ENCODE results near the gene MGME1.
"Not testable (repeated sequence)": the region's sequence is repeated elsewhere in the genome, so short reads cannot be mapped to it uniquely, and the experiment has no call there.

Gene MGME1

DNA sequence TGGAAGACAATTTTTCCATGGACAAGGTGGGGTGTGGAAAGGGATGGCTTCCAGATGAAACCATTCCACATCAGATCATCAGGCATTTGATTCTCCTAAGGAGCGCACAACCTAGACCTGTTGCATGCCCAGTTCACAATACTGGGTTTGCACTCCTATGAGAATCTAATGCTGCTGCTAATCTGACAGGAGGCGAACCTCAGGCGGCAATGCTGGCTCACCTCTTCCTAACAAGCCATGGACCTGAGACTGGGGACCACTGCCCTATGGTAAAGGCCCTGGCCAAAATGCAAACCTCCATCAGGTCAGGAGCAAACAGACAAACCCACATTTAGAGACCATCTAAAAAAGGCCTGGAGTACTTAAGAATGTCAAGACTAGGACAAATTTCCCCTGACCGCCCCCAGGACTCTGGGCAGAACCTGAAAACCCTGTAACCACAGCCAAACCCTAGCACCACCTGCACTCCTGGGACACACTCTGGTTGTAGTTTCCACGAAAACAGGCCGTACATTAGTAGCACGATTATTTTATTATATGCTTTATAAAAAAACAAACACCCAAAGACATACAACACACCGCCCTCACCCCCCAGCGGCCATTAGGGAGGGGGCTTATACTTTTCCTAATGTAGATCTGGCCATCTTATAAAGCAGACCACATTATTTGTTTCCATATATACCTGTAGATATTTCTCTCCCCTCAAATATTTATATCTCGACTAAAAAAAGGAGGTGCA lies 27.6 kb upstream of the MGME1 start:
- no peak for DNase-seq

DNA sequence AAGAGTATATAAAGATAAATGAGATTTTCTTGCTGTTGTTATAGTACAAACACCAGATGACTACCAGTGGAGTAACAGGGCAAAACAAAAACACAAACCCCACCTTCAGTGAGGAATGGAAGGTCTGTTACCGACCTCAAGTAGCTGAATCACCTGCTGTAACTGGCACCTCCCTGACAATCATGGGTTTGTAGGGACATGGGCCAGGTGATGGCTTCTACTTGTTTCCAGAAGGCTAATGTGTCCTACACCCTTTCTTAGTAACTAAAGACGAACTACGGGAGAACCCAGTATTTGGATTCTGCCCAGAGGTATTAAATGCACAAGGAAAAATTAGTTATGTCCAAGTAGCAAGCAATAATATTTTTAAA lies 27.0 kb upstream of the MGME1 start:
- DNase-seq = no peak

- no peak for DNase-seq
Measured at GRCh38 chr20:17943343-17943742, 25.5 kb upstream of the MGME1 start.

- no peak for DNase-seq
Measured at GRCh38 chr20:17944854-17945474, 23.9 kb upstream of the MGME1 start.

DNA sequence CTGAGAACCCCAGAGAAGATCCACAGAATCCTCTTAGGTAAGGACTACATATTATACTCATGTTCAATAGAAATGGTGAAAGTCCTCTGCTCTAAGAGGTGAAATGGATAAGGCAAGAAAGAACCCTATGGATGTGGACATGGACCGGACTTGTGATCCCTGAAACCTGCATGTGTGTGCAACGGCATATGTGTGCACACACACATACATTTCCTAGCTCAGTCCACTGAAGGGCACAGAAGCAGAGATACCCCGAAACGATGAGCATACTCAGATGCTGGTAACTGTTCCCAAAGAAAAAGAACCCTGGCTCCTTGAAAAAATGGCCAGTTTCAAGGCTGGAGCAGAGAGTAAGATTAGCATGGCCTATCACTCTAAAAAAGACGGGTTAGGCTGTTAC lies 22.8 kb upstream of the MGME1 start:
- no peak for DNase-seq

- DNase-seq = no peak
Measured at GRCh38 chr20:17946572-17947473, 22.0 kb upstream of the MGME1 start.

GRCh38 chr20:17947474-17947815 lies 21.4 kb upstream of the MGME1 start:
- DNase-seq = no peak

- no peak for DNase-seq
Measured at GRCh38 chr20:17948442-17948841, 20.4 kb upstream of the MGME1 start.

DNA sequence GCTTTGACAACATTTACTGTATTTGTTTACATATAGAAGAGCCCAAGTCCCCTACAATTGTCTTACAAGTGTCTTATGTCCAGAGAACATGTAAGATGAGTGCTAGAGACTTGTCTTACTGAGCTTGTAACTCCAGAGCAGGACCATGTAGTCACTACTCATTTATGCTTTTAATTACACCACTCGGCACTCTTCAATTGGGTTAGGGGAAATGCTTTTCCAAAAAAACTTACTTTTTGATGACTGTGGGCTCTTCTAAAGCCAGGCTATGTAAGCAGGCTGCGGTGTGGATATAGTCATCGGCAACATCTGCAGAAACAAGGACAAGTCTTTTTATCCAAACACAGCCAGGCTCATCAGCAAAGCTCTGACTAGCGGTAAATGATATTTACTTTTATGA lies 18.9 kb upstream of the MGME1 start:
- DNase-seq = no peak

- DNase-seq = no peak
Measured at GRCh38 chr20:17950670-17951069, 18.1 kb upstream of the MGME1 start.

DNA sequence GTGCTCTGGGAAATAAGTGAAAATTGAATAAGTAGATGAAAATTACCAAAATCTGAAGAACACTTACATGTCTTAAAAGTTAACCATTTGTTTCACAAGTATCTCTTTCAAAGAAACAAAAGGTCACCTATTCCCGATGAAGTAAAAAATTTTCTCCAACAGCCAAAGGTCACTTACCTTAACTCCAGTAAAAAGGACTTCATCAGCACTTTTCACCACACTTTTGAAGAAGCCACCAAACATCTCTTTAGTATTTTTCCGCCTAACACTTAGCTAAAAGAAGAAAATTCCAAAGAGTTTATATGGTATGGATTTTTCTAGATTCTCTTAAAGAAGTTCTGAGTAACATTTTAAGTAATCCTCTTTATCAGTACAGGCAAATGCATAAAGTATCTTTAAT lies 17.5 kb upstream of the MGME1 start:
- no peak for DNase-seq

- DNase-seq = peak; percentile 37
Measured at GRCh38 chr20:17952692-17953684, 15.8 kb upstream of the MGME1 start.

GRCh38 chr20:17953935-17954334 lies 14.9 kb upstream of the MGME1 start:
- DNase-seq = no peak

DNA sequence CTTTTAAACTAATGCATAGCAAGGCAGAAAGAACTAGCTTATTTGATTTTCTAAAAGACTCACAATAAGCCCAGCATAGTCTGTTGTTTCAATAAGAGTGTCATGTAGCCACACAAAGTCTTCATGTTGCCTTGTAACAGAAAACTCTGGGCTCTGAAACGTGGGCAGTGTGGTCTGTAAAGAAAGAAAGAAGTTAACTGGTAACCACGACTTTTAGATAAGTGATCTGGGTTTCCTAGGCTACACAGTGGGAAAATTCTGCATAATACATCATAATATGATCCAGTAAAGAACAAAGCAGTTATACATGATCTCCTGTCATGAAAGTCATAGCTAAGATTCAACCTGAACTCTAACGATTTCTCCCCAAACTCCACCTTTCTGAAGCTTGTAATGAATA lies 13.5 kb upstream of the MGME1 start:
- no peak for DNase-seq

DNA sequence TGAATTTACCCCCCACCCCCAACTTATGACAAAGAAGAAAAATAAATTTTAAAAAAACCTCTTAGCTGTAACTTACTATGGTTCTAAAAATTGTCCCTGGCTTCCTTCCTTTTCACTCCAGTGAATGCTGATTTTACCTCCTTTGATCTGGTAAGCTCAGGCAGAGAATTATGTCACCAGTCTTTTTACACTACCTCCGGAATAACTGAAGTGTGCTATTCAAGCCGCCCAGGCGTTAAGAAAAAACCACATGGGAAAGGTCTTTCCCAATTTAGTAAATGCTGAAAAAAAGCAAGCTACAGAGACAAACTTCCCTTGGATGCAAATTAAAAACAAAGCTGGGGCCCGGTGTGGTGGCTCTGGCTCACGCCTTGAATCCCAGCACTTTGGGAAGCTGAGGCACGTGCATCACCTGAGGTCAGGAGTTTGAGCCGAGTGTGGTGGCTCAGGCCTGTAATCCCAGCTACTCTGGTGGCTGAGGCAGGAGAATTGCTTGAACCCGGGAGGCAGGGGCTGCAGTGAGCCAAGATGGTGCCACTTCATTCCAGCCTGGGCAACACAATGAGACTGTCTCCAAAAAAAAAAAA lies 12.6 kb upstream of the MGME1 start:
- DNase-seq = no peak

DNA sequence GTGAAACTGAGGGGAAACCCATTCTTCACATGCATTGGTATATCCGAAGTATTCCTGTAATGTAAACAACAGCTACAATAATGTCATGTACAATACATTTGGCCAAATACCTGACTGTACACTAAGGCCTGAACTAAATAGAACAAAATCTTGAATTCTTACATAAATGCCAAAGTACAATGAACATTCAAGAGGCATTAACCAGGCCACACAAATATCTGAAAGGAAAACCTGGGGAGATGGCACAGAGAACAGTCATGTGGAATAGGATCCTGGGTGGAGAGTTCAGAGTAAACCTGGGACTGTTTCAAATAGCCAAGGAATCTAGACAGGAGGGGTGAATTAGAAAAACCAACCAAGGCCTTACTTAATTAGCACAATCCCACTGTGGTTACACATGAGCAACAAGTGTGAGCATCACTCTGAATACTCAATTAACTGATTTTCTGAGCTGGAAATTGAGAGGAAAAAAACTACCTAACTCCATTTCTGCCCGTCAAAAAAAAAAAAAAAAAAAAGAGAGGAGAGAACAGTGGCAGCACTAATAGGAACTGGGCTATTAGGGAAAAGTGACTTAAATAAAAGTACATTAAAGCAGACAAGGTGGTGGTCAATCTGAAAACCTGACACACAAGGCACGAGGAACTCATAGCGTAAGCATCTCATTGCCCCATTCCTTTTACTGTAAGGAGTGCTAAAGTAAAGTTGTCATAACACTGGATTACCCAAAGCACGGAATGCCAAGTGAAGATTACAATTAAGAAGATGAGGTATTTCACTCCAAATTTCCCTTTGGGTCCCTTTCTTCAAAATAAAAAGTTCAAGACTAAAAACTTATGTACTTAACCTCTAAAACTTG lies 11.1 kb upstream of the MGME1 start:
- no peak for DNase-seq

GRCh38 chr20:17958373-17959256 lies 10.2 kb upstream of the MGME1 start:
- peak; percentile 53 for DNase-seq

- no peak for DNase-seq
Measured at GRCh38 chr20:17959257-17959627, 9.6 kb upstream of the MGME1 start.

DNA sequence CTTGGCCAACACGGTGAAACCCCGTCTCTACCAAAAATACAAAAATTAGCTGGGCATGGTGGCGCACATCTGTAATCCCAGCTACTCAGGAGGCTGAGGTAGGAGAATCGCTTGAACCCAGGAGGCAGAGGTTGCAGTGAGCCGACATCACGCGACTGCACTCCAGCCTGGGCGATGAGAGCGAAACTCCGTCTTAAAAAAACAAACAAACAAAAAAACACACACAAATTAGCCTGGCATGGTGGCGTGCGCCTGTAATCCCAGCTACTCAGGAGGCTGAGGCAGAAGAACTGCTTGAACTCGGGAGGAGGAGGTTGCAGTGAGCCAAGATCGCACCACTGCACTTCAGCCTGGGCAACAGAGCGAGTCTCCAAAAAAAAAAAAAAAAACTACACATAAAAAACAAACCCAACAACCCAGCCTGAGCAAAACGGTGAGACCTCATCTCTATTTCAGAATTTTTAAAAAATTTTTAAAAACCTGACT lies 8.4 kb upstream of the MGME1 start:
- DNase-seq = not testable (repeated sequence)

DNA sequence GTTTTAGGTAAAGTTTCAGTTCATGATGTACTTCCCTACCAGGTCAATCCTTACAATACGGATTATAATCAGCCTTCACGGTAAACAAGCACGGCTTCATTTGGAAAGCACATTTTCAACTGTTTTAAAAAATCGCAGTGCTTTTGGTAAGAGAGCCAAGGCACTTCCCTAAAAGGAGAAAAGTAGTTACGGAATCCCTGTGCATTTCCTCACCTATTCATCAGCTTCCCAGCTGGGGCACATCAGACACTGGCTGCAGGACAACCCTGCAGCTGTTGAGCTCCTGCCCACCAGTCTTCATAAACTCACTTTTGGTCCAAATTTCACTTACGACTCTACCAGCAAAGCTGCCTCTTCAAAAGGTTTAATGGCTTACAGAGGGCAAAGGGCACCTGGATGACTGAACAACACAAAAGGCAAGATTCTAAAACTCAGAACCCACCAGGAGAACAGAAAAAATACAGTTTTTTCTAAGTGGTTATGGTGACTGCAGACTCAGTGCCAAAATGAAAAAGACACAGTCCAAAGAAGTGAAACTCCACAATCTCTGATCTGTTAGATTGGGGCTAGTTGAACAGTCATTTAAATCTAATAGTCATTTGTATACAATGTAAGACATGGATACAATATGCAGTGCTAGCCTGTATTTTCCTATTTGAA lies 7.8 kb upstream of the MGME1 start:
- DNase-seq = peak; percentile 38
